Sigmoid colon (tissue), 7 donors: ENCODE results near the gene ZNF771. TPM values are rescaled to one million over a fixed set of nuclear protein-coding genes. Genes with fewer than 3 reads are reported as not detected.

ENCODE experiments used
- DNase-seq: peaks from one replicate; pipeline ENCODE4 v3.0.0-alpha.2; 2019
- H3K27ac ChIP-seq, 4 donors: fragments of 200-600 bp; sonication (generic); one replicate each; pipeline ENCODE4 v1.5.1; 2016 to 2019; ENCODE audit warnings: mild to moderate bottlenecking in 1 of 4
- H3K27me3 ChIP-seq, 3 donors: fragments of 200-600 bp; sonication (generic); one replicate each; pipeline ENCODE4 v1.5.1; 2019; ENCODE audit warnings: mild to moderate bottlenecking in 1 of 3
- H3K36me3 ChIP-seq, 4 donors: fragments of 200-600 bp; sonication (generic); one replicate each; pipeline ENCODE4 v1.5.1; 2016 to 2019
- H3K4me1 ChIP-seq, 4 donors: fragments of 200-600 bp; sonication (generic); one replicate each; pipeline ENCODE4 v1.5.1; 2017 to 2019
- H3K4me3 ChIP-seq, 4 donors: fragments of 200-600 bp; sonication (generic); one replicate each; pipeline ENCODE4 v1.5.1; 2017 to 2019; ENCODE audit warnings: mild to moderate bottlenecking in 2 of 4, moderate library complexity in 1 of 4
- H3K9me3 ChIP-seq, 4 donors: fragments of 200-600 bp in 3 of 4; sonication (generic) in 3 of 4; one replicate each; pipeline versions ENCODE4 v1.5.1 to v1.6.1; 2013 to 2019
- CTCF ChIP-seq, 4 experiments: fragments of 450-650 bp in 3 of 4; fragments of 200-600 bp in 1 of 4; IDR thresholded peaks; one replicate each; pipeline ENCODE4 v1.5.1; 2016 to 2019; ENCODE audit warnings: antibody characterized with exemption in 4 of 4, mild to moderate bottlenecking in 3 of 4, moderate library complexity in 2 of 4
- EP300 ChIP-seq, 4 donors: sonication (generic); formaldehyde crosslinking; IDR thresholded peaks; one replicate each; pipeline ENCODE4 v1.6.1; 2017; ENCODE audit warnings: antibody characterized with exemption in 4 of 4
- POLR2A ChIP-seq, 2 donors: fragments of 450-650 bp; IDR thresholded peaks; one replicate each; pipeline ENCODE4 v1.6.1; 2016; ENCODE audit warnings: antibody characterized with exemption in 2 of 2, mild to moderate bottlenecking in 2 of 2, moderate library complexity in 2 of 2
- POLR2AphosphoS5 ChIP-seq, 4 donors: sonication (generic); formaldehyde crosslinking; IDR thresholded peaks; one replicate each; pipeline ENCODE4 v1.6.1; 2017; ENCODE audit warnings: antibody characterized with exemption in 4 of 4
- WGBS, 2 donors: extraction: QIAGEN DNeasy Blood & Tissue Kit; methylation state at CpG; one replicate each; pipeline ENCODE4 v1.1.7; 2013; 5-methylcytosine and 5-hydroxymethylcytosine counted together
- intact Hi-C: fragments of 100-400 bp; cut with DNase I; formaldehyde crosslinking; loops from one replicate; pipeline ENCODE4 v1.15.1; 2023
- polyA plus RNA-seq, 3 donors: library from polyadenylated mRNA; stranded (reverse); fragments of 200-250 nt; gene quantifications; one replicate each; pipeline ENCODE4 v1.2.3, GENCODE V29; 2013
- total RNA-seq, 4 donors: library from RNA; depleted of rRNA; stranded (reverse); fragments of >200 nt; gene quantifications; one replicate each; pipeline ENCODE4 v1.1.0, GENCODE V29; 2016
- donor health status: healthy with polysubstance abuse.
- donor health status: Bipolar disorder and iron deficiency.
- donor health status: healthy.

ZNF771 gene
- total and polyA plus RNA-seq, 7 donors: 2.5 to 30.7 (median 17.4) TPM

- no peak for TF ChIP-seq EP300 (IDR thresholded peaks at IDR 0.05)
- no peak for TF ChIP-seq POLR2A (IDR thresholded peaks at IDR 0.05)
- no peak for TF ChIP-seq POLR2AphosphoS5 (IDR thresholded peaks at IDR 0.05)
- no peak for TF ChIP-seq CTCF (IDR thresholded peaks at IDR 0.05)
- no peak for DNase-seq
- peaks cover 0 to 30% (median 0%) of the 10 kb centered on the region in 4 donors for H3K36me3 ChIP-seq
- peaks cover 0 to 28% (median 24%) of the 10 kb centered on the region in 4 donors for H3K4me1 ChIP-seq
- H3K27me3 ChIP-seq: no peaks in the 10 kb centered on the region
- intact Hi-C loops: no loop called here
- WGBS, 2 donors: 87 to 93% methylated on average over 6 of the region's 6 CpGs
- H3K27ac ChIP-seq: no peak overlapping the region
- H3K4me3 ChIP-seq: no peak overlapping the region
- no peaks in the 10 kb centered on the region for H3K9me3 ChIP-seq
Observed at GRCh38 chr16:30413112-30413806, 5.9 kb downstream of the ZNF771 start.

GRCh38 chr16:30414159-30414558 lies 6.8 kb downstream of the ZNF771 start:
- H3K4me3 ChIP-seq: no peak overlapping the region
- H3K36me3 ChIP-seq: peaks cover 0 to 30% (median 0%) of the 10 kb centered on the region in 4 donors
- no peak overlapping the region for H3K27ac ChIP-seq

GRCh38 chr16:30416047-30416603 lies 8.7 kb downstream of the ZNF771 start:
- H3K9me3 ChIP-seq: no peaks in the 10 kb centered on the region
- 94% methylated on average over 4 of the region's 4 CpGs for WGBS, 2 donors
- intact Hi-C loops: no loop called here
- no peak for TF ChIP-seq POLR2A (IDR thresholded peaks at IDR 0.05)
- no peak for TF ChIP-seq CTCF (IDR thresholded peaks at IDR 0.05)
- TF ChIP-seq EP300 (IDR thresholded peaks at IDR 0.05): no peak
- TF ChIP-seq POLR2AphosphoS5 (IDR thresholded peaks at IDR 0.05): no peak
- no peaks in the 10 kb centered on the region for H3K27me3 ChIP-seq
- no peak for DNase-seq
- peaks cover 0 to 30% (median 0%) of the 10 kb centered on the region in 4 donors for H3K36me3 ChIP-seq
- peaks cover 0 to 14% (median 12%) of the 10 kb centered on the region in 4 donors for H3K4me1 ChIP-seq
- H3K27ac ChIP-seq: no peak overlapping the region
- H3K4me3 ChIP-seq: no peak overlapping the region

More at GRCh38 chr16:30414159-30414558, 6.8 kb downstream of the ZNF771 start:
- no peaks in the 10 kb centered on the region for H3K27me3 ChIP-seq
- 92 to 95% methylated on average over 5 of the region's 5 CpGs for WGBS, 2 donors
- H3K4me1 ChIP-seq: peaks cover 0 to 22% (median 18%) of the 10 kb centered on the region in 4 donors
- intact Hi-C loops: no loop called here
- no peak for TF ChIP-seq EP300 (IDR thresholded peaks at IDR 0.05)
- TF ChIP-seq POLR2AphosphoS5 (IDR thresholded peaks at IDR 0.05): no peak
- no peak for TF ChIP-seq CTCF (IDR thresholded peaks at IDR 0.05)
- TF ChIP-seq POLR2A (IDR thresholded peaks at IDR 0.05): no peak
- H3K9me3 ChIP-seq: no peaks in the 10 kb centered on the region
- DNase-seq: no peak

GRCh38 chr16:30416624-30417528 lies 9.5 kb downstream of the ZNF771 start:
- Histone ChIP-seq H3K27me3 (no peaks in the 10 kb centered on the region), H3K36me3 (peaks cover 0 to 23% (median 0%) of the 10 kb centered on the region in 4 donors), H3K27ac (peak overlapping the region; percentile 83 to 89 (median 88)), H3K9me3 (no peaks in the 10 kb centered on the region), H3K4me1 (peaks cover 0 to 14% (median 12%) of the 10 kb centered on the region in 4 donors), H3K4me3 (peak overlapping the region; percentile 33 to 72 (median 57))
- WGBS, 2 donors: 55 to 68% methylated on average over 18 of the region's 18 CpGs
- no peak for TF ChIP-seq POLR2AphosphoS5 (IDR thresholded peaks at IDR 0.05)
- TF ChIP-seq CTCF (IDR thresholded peaks at IDR 0.05): no peak
- TF ChIP-seq EP300 (IDR thresholded peaks at IDR 0.05): no peak
- TF ChIP-seq POLR2A (IDR thresholded peaks at IDR 0.05): no peak
- intact Hi-C loops: no loop called here
- no peak for DNase-seq
